Progenitor cell of endocrine pancreas (in vitro differentiated cells): Measurements from ENCODE around the gene ARHGAP23. TPM values are rescaled to one million over a fixed set of nuclear protein-coding genes. Genes with fewer than 3 reads are reported as not detected.

ENCODE experiments used
- DNase-seq: peaks from one replicate; pipeline ENCODE4 v3.0.0; 2021; ENCODE audit warnings: low spot score; ENCODE audit not compliant: unreplicated experiment
- H3K27ac Mint-ChIP-seq: 2 replicates; pipeline ENCODE4 v1.8.0; 2021; ENCODE audit warnings: mild to moderate bottlenecking, moderate library complexity, mixed read lengths
- H3K27me3 Mint-ChIP-seq: 2 replicates; pipeline ENCODE4 v1.8.0; 2021; ENCODE audit warnings: mixed read lengths
- H3K36me3 Mint-ChIP-seq: 2 replicates; pipeline ENCODE4 v1.8.0; 2022; ENCODE audit warnings: mixed read lengths; ENCODE audit not compliant: insufficient read depth
- H3K4me1 Mint-ChIP-seq: 2 replicates; pipeline ENCODE4 v1.8.0; 2021; ENCODE audit warnings: low read depth, mixed read lengths
- H3K4me3 Mint-ChIP-seq: 2 replicates; pipeline ENCODE4 v1.8.0; 2021; ENCODE audit warnings: low read depth, mild to moderate bottlenecking, moderate library complexity, mixed read lengths
- H3K9me3 Mint-ChIP-seq: 2 replicates; pipeline ENCODE4 v1.8.0; 2021; ENCODE audit warnings: low read depth, mixed read lengths
- CTCF ChIP-seq: fragments of 200-600 bp; sonication (generic); IDR thresholded peaks from one replicate; pipeline ENCODE4 v1.5.0; 2021; ENCODE audit warnings: antibody characterized with exemption, mild to moderate bottlenecking; ENCODE audit not compliant: unreplicated experiment
- total RNA-seq: library from RNA; stranded (reverse); gene quantifications from 2 replicates; pipeline ENCODE4 v1.2.1, GENCODE V29; 2021

Gene ARHGAP23
- total RNA-seq, 1 donor from 2014 or later = 2.9 TPM

- Mint-ChIP-seq H3K4me1 (peaks cover 13% of the 10 kb centered on the region), H3K27ac (no peak overlapping the region), H3K4me3 (no peak overlapping the region), H3K27me3 (peaks cover 64% of the 10 kb centered on the region), H3K36me3 (no peaks in the 10 kb centered on the region), H3K9me3 (no peaks in the 10 kb centered on the region)
- no peak for TF ChIP-seq CTCF
- no peak for DNase-seq
Observed at GRCh38 chr17:38451840-38452529, 23.7 kb downstream of the ARHGAP23 start.

GRCh38 chr17:38452719-38453118, 24.5 kb downstream of the ARHGAP23 start:
- H3K27ac Mint-ChIP-seq = peak overlapping the region; percentile 91
- peaks cover 71% of the 10 kb centered on the region for H3K27me3 Mint-ChIP-seq
- no peak for DNase-seq
- peak overlapping the region; percentile 64 for H3K4me3 Mint-ChIP-seq
- H3K36me3 Mint-ChIP-seq = no peaks in the 10 kb centered on the region
- peaks cover 13% of the 10 kb centered on the region for H3K4me1 Mint-ChIP-seq
- no peaks in the 10 kb centered on the region for H3K9me3 Mint-ChIP-seq
- no peak for TF ChIP-seq CTCF

GRCh38 chr17:38453951-38454421, 25.7 kb downstream of the ARHGAP23 start:
- peaks cover 66% of the 10 kb centered on the region for H3K27me3 Mint-ChIP-seq
- no peaks in the 10 kb centered on the region for H3K9me3 Mint-ChIP-seq
- H3K4me1 Mint-ChIP-seq = peaks cover 16% of the 10 kb centered on the region
- H3K36me3 Mint-ChIP-seq = no peaks in the 10 kb centered on the region
- H3K27ac Mint-ChIP-seq = no peak overlapping the region
- no peak for DNase-seq
- TF ChIP-seq CTCF = no peak
- no peak overlapping the region for H3K4me3 Mint-ChIP-seq

GRCh38 chr17:38454532-38454931, 26.3 kb downstream of the ARHGAP23 start:
- H3K4me3 Mint-ChIP-seq = peak overlapping the region; percentile 34
- DNase-seq = no peak
- H3K27ac Mint-ChIP-seq = no peak overlapping the region
- H3K9me3 Mint-ChIP-seq = no peaks in the 10 kb centered on the region
- TF ChIP-seq CTCF = no peak
- H3K36me3 Mint-ChIP-seq = no peaks in the 10 kb centered on the region
- peaks cover 18% of the 10 kb centered on the region for H3K4me1 Mint-ChIP-seq
- H3K27me3 Mint-ChIP-seq = peaks cover 64% of the 10 kb centered on the region

GRCh38 chr17:38455288-38455915, 27.1 kb downstream of the ARHGAP23 start:
- Mint-ChIP-seq H3K9me3 (no peaks in the 10 kb centered on the region), H3K4me1 (peaks cover 23% of the 10 kb centered on the region)

More at GRCh38 chr17:38455288-38455915, 27.1 kb downstream of the ARHGAP23 start:
- peaks cover 63% of the 10 kb centered on the region for H3K27me3 Mint-ChIP-seq
- H3K27ac Mint-ChIP-seq = peak overlapping the region; percentile 81
- no peak for TF ChIP-seq CTCF
- DNase-seq = no peak
- no peaks in the 10 kb centered on the region for H3K36me3 Mint-ChIP-seq
- peak overlapping the region; percentile 34 for H3K4me3 Mint-ChIP-seq
